Mesothelial cell of epicardium (in vitro differentiated cells): ENCODE measurements around the gene RAI1. TPM values are rescaled to one million over a fixed set of nuclear protein-coding genes. Genes with fewer than 3 reads are reported as not detected.

Experiments
- DNase-seq, 2 experiments: peaks; one replicate each; pipeline ENCODE4 v3.0.0; 2021; ENCODE audit warnings: low spot score in 2 of 2; ENCODE audit not compliant: unreplicated experiment in 2 of 2
- H3K27ac Mint-ChIP-seq: 2 replicates; pipeline ENCODE4 v1.8.0; 2021; ENCODE audit warnings: mixed read lengths
- H3K27me3 Mint-ChIP-seq: 2 replicates; pipeline ENCODE4 v1.8.0; 2021; ENCODE audit warnings: low read depth, mixed read lengths
- H3K36me3 Mint-ChIP-seq: 2 replicates; pipeline ENCODE4 v1.8.0; 2021; ENCODE audit warnings: mixed read lengths
- H3K4me1 Mint-ChIP-seq: 2 replicates; pipeline ENCODE4 v1.8.0; 2021; ENCODE audit warnings: mixed read lengths
- H3K4me3 Mint-ChIP-seq: 2 replicates; pipeline ENCODE4 v1.8.0; 2021; ENCODE audit warnings: mild to moderate bottlenecking, moderate library complexity, mixed read lengths
- H3K9me3 Mint-ChIP-seq: 2 replicates; pipeline ENCODE4 v1.8.0; 2021; ENCODE audit warnings: mixed read lengths
- CTCF ChIP-seq: fragments of 200-600 bp; sonication (generic); IDR thresholded peaks from one replicate; pipeline ENCODE4 v1.5.0; 2021; ENCODE audit warnings: antibody characterized with exemption; ENCODE audit not compliant: unreplicated experiment
- total RNA-seq: library from RNA; stranded (reverse); gene quantifications from 3 replicates; pipeline ENCODE4 v1.2.1, GENCODE V29; 2021

RAI1 gene
- total RNA-seq, 1 donor from 2014 or later, result 137 TPM

GRCh38 chr17:17782523-17783115, 101.4 kb downstream of the RAI1 start:
- H3K4me3 Mint-ChIP-seq, result peak overlapping the region; percentile 70
- no peak overlapping the region for H3K27ac Mint-ChIP-seq
- H3K36me3 Mint-ChIP-seq, result no peaks in the 10 kb centered on the region
- H3K4me1 Mint-ChIP-seq, result peaks cover 63% of the 10 kb centered on the region
- no peak for TF ChIP-seq CTCF
- no peaks in the 10 kb centered on the region for H3K9me3 Mint-ChIP-seq
- H3K27me3 Mint-ChIP-seq, result no peaks in the 10 kb centered on the region
- peak in 1 of 2 experiments; percentile 59 for DNase-seq

GRCh38 chr17:17783116-17783824, 102.0 kb downstream of the RAI1 start:
- H3K4me1 Mint-ChIP-seq, result peaks cover 58% of the 10 kb centered on the region
- no peaks in the 10 kb centered on the region for H3K9me3 Mint-ChIP-seq
- peak overlapping the region; percentile 70 for H3K4me3 Mint-ChIP-seq
- TF ChIP-seq CTCF, result no peak
- peak in 1 of 2 experiments; percentile 64 for DNase-seq
- no peaks in the 10 kb centered on the region for H3K36me3 Mint-ChIP-seq
- peak overlapping the region; percentile 43 for H3K27ac Mint-ChIP-seq
- H3K27me3 Mint-ChIP-seq, result no peaks in the 10 kb centered on the region

- Mint-ChIP-seq H3K27me3 (no peaks in the 10 kb centered on the region), H3K4me1 (peaks cover 52% of the 10 kb centered on the region), H3K36me3 (no peaks in the 10 kb centered on the region), H3K9me3 (no peaks in the 10 kb centered on the region), H3K27ac (peak overlapping the region; percentile 80), H3K4me3 (peak overlapping the region; percentile 69)
- DNase-seq, result peak in 1 of 2 experiments; percentile 66
- TF ChIP-seq CTCF, result no peak
These were observed 102.8 kb downstream of the RAI1 start for GRCh38 chr17:17783825-17784656.

GRCh38 chr17:17784657-17785267, 103.5 kb downstream of the RAI1 start:
- Mint-ChIP-seq H3K36me3 (no peaks in the 10 kb centered on the region), H3K27ac (peak overlapping the region; percentile 9), H3K4me3 (peak overlapping the region; percentile 69), H3K4me1 (peaks cover 51% of the 10 kb centered on the region), H3K27me3 (no peaks in the 10 kb centered on the region), H3K9me3 (no peaks in the 10 kb centered on the region)
- no peak for DNase-seq
- TF ChIP-seq CTCF, result peak; percentile 31

- no peaks in the 10 kb centered on the region for H3K9me3 Mint-ChIP-seq
- H3K27ac Mint-ChIP-seq, result peak overlapping the region; percentile 71
- H3K4me1 Mint-ChIP-seq, result peaks cover 50% of the 10 kb centered on the region
- peak overlapping the region; percentile 9 for H3K4me3 Mint-ChIP-seq
- no peaks in the 10 kb centered on the region for H3K27me3 Mint-ChIP-seq
- TF ChIP-seq CTCF, result no peak
- H3K36me3 Mint-ChIP-seq, result no peaks in the 10 kb centered on the region
- DNase-seq, result no peak
These were observed 104.1 kb downstream of the RAI1 start for GRCh38 chr17:17785407-17785806.
